ENCODE data around the gene TBX1.

DNA sequence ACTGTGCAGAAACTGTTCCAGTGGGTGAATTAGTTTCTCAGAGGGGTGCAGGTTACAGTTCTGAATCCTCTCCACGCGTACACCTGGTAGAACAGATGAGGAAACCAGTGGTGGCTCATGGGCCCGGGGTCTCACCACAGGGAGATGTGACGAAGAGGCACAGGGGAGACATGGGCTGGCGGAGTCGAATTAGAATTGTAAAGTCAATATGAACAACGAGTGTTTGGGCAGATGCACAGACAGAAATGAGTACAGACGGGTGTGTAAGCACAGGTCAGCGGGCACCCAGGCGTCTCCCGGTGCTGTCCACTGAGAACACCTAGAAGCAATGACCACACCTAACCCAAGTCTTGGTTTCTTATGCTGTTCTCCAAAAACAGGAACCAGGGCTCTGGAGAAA lies 52.3 kb downstream of the TBX1 start:
- TF ChIP-seq, protein P1, sequence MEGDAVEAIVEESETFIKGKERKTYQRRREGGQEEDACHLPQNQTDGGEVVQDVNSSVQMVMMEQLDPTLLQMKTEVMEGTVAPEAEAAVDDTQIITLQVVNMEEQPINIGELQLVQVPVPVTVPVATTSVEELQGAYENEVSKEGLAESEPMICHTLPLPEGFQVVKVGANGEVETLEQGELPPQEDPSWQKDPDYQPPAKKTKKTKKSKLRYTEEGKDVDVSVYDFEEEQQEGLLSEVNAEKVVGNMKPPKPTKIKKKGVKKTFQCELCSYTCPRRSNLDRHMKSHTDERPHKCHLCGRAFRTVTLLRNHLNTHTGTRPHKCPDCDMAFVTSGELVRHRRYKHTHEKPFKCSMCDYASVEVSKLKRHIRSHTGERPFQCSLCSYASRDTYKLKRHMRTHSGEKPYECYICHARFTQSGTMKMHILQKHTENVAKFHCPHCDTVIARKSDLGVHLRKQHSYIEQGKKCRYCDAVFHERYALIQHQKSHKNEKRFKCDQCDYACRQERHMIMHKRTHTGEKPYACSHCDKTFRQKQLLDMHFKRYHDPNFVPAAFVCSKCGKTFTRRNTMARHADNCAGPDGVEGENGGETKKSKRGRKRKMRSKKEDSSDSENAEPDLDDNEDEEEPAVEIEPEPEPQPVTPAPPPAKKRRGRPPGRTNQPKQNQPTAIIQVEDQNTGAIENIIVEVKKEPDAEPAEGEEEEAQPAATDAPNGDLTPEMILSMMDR (IDR thresholded peaks at IDR 0.05 in 2 of 3, conservative IDR thresholded peaks at IDR 0.05 in 1 of 3; ENCODE audit: control insufficient read depth in 2 of 3, extremely low read depth in 1 of 3, insufficient read depth in 1 of 3, low read depth in 3 of 3, low read length in 3 of 3): no peak
- TF ChIP-seq, protein P2, sequence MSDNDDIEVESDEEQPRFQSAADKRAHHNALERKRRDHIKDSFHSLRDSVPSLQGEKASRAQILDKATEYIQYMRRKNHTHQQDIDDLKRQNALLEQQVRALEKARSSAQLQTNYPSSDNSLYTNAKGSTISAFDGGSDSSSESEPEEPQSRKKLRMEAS (IDR thresholded peaks at IDR 0.05; ENCODE audit: low read depth, low read length): no peak
- TF ChIP-seq SP1 (IDR thresholded peaks at IDR 0.05; ENCODE audit: low read depth, low read length) (no peak), EP300 (IDR thresholded peaks at IDR 0.05; ENCODE audit: borderline replicate concordance in 1 of 2, control insufficient read depth in 1 of 2, low read depth in 2 of 2, low read length in 2 of 2) (no peak), SMARCA5 (IDR thresholded peaks at IDR 0.05) (no peak), NFYB (IDR thresholded peaks at IDR 0.05; ENCODE audit: insufficient read depth, low read depth, low read length) (no peak)
- TF ChIP-seq, protein P3, sequence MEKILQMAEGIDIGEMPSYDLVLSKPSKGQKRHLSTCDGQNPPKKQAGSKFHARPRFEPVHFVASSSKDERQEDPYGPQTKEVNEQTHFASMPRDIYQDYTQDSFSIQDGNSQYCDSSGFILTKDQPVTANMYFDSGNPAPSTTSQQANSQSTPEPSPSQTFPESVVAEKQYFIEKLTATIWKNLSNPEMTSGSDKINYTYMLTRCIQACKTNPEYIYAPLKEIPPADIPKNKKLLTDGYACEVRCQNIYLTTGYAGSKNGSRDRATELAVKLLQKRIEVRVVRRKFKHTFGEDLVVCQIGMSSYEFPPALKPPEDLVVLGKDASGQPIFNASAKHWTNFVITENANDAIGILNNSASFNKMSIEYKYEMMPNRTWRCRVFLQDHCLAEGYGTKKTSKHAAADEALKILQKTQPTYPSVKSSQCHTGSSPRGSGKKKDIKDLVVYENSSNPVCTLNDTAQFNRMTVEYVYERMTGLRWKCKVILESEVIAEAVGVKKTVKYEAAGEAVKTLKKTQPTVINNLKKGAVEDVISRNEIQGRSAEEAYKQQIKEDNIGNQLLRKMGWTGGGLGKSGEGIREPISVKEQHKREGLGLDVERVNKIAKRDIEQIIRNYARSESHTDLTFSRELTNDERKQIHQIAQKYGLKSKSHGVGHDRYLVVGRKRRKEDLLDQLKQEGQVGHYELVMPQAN (conservative IDR thresholded peaks at IDR 0.05): no peak
